Endometrial microvascular endothelial cells (primary cell): ENCODE data around the gene IQCM. TPM values are rescaled to one million over a fixed set of nuclear protein-coding genes. Genes with fewer than 3 reads are reported as not detected.

Source experiments
- in situ Hi-C: cut with HindIII; loops from 2 replicates; pipeline ENCODE4 v1.10.0; 2017; ENCODE audit warnings: low sequenced_read_pairs, low pct_unique_long_range_greater_than_20kb; ENCODE audit errors: inconsistent ontology term
- total RNA-seq: library from RNA; depleted of rRNA; stranded (reverse); fragments of >200 nt; gene quantifications from one replicate; pipeline ENCODE4 v1.2.3, GENCODE V29; 2015; ENCODE audit errors: inconsistent ontology term

The IQCM gene
- total RNA-seq, 1 donor from 2014 or later, result not detected

GRCh38 chr4:149718500-149718899 lies 97.1 kb downstream of the IQCM start:
- in situ Hi-C loops, result no loop called here

GRCh38 chr4:149716728-149717127 lies 98.9 kb downstream of the IQCM start:
- in situ Hi-C loops, result no loop called here

- in situ Hi-C loops, result no loop called here
Measured at GRCh38 chr4:149715822-149716585, 99.6 kb downstream of the IQCM start.

- in situ Hi-C loops, result no loop called here
Measured at GRCh38 chr4:149713031-149713430, 102.6 kb downstream of the IQCM start.

- in situ Hi-C loops, result no loop called here
Measured at GRCh38 chr4:149711593-149712365, 103.9 kb downstream of the IQCM start.

GRCh38 chr4:149709640-149710039 lies 106.0 kb downstream of the IQCM start:
- in situ Hi-C loops, result no loop called here

GRCh38 chr4:149708513-149709130 lies 107.0 kb downstream of the IQCM start:
- in situ Hi-C loops, result no loop called here

- in situ Hi-C loops, result no loop called here
Measured at GRCh38 chr4:149707862-149708261, 107.8 kb downstream of the IQCM start.

- in situ Hi-C loops, result no loop called here
Measured at GRCh38 chr4:149706942-149707341, 108.7 kb downstream of the IQCM start.

GRCh38 chr4:149702414-149703293 lies 113.0 kb downstream of the IQCM start:
- in situ Hi-C loops, result no loop called here

GRCh38 chr4:149701435-149702156 lies 114.0 kb downstream of the IQCM start:
- in situ Hi-C loops, result no loop called here

GRCh38 chr4:149700272-149700671 lies 115.4 kb downstream of the IQCM start:
- in situ Hi-C loops, result no loop called here

- in situ Hi-C loops, result no loop called here
Measured at GRCh38 chr4:149699642-149700041, 116.0 kb downstream of the IQCM start.

- in situ Hi-C loops, result no loop called here
Measured at GRCh38 chr4:149690726-149691125, 124.9 kb downstream of the IQCM start.

- in situ Hi-C loops, result no loop called here
Measured at GRCh38 chr4:149684516-149684915, 131.1 kb downstream of the IQCM start.

- in situ Hi-C loops, result no loop called here
Measured at GRCh38 chr4:149676076-149676475, 139.6 kb downstream of the IQCM start.

- in situ Hi-C loops, result no loop called here
Measured at GRCh38 chr4:149645790-149646189, 169.9 kb downstream of the IQCM start.

- in situ Hi-C loops, result no loop called here
Measured at GRCh38 chr4:149638073-149638472, 177.6 kb downstream of the IQCM start.
